GM12874 (cell line): ENCODE measurements around the gene CREG1.

Source experiments
- CTCF ChIP-seq: IDR thresholded peaks from 2 replicates; pipeline ENCODE4 v1.5.1; 2011; ENCODE audit warnings: low read depth, mild to moderate bottlenecking, control low read depth, low read length, moderate library complexity; ENCODE audit not compliant: insufficient read depth

CREG1 gene

DNA sequence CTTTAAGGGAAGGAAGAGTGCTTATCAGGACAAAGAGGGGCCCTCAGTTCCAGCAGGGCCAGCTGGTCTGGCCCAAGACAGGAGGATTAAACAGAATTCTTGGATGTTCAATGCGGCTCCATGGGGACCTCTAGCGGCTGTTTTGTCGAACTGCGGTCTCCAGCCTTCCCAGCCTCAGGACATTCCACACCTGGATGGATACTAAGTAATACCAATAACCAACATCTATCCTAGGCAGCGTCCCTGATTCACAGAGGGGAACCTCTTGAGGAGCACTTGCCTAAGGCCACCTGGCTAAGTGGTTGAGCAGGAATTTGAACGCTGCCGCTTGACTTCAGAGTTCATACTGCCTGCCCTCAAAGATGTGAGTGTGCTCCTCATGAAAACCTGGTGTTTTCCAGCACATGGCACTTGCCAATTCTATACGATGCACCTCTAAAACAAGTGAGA is 19.7 kb downstream of the CREG1 start:
- peak; percentile 92 for TF ChIP-seq CTCF

GRCh38 chr1:167532964-167533824 is 20.4 kb downstream of the CREG1 start:
- TF ChIP-seq CTCF = no peak

DNA sequence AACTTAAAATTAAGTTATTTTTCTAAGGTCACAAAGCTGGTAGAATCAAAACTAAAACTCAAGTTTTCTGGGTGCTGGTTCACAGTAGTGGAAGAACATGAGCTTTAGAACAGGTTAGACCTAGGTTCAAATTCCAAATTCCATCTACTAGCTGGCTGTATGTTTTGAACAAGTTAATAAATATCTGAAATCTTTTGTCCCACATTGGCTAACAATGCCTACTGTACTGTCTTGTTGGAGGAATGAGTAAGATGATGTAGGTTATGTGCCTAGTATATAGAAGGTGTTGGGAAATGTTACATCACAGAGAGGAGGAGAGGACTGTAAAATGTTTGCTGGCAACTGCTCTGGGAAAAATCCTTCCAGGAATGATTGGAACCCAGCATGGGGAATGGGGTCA is 21.2 kb downstream of the CREG1 start:
- TF ChIP-seq CTCF = no peak

DNA sequence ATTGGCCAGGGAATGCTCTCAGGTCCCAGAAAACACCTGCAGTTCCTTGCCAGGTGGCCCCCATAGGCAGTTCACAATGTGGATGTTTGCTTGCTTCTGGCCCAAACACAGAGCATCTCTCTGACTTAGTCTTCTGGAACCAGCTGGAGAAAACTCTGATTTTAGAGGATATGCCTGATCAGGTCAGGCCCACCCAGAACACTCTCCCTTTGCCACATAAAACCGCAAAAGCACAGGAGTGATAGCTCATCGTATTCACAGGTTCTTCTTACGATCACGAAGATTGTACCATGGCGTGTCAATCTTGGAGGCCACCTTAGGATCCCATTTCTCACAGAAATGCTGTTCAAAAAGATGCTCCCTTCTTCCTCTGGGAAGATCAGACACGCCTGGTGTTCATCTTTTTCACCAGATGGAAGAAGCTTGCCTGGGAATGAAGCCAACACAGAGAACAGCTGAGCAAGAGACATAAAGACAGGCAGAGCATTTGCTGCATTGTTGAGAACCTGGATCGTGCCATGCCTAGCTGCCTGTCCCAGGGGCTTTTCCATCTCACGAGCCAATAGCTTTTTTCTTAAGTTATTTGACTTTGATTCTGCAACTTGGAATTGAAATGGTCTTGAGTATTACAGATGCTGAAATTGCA is 23.6 kb downstream of the CREG1 start:
- no peak for TF ChIP-seq CTCF

DNA sequence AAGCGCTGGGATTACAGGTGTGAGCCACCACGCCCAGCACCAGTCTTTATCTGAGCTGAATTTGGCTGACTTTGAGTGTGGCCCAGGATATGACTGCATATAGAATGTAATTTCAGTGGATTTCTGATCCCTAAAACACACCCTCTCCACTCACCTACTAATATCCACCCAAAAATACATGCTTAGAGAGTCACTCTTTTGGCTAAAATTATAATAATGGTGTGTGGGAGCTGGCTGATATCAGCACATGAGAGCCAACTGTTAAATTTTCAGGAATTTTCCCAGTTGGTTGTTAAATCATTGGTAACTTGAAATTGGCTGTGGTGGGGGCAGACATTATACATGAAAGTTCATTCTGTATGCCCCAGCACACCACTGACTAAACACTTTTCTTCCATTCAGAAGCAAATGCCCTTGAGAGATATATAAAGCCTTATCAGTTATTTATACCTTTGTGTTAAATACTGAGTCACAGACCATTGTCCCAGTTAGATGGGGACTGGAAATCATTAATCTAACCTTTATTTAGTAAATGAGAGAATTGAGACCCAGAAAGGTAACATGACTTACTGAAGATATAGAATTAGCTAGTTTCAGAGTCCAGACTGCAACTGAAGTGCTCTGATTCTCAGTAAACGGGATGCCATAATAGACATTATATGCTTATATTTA is 25.4 kb downstream of the CREG1 start:
- TF ChIP-seq CTCF = no peak

DNA sequence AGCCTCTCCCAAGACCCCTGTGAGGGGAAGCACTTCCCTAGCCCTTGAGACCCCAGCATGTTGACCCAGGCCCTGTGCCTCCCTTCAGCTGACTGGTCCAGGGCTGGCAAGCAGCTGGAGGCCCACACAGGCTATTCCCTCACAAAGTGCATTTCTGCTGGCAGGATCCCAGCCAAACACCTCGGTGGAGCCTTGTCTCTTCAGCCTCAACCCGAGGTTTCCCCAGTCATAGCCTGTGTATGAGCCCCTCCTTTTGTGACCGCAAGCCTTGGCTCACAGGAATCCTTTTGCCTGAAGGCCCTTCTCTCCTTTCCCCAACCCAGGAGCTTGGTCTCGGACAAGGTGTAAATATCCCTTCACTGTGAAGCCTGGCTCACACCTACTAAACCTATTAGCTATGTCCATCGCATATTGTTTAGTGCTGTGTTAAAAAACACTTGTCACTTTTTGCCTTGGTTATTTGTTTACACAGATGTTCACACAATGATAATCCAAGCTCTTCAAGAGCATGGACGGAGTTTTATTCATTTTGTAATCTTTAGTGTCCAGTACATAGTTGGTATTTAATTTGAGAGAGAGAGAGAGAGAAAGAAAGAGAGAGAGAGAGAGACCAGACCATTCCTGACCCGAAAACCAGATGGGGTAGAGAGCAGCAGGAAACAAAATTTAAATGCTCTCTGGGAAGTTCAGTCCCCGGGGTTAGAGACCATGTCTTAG is 26.7 kb downstream of the CREG1 start:
- no peak for TF ChIP-seq CTCF

DNA sequence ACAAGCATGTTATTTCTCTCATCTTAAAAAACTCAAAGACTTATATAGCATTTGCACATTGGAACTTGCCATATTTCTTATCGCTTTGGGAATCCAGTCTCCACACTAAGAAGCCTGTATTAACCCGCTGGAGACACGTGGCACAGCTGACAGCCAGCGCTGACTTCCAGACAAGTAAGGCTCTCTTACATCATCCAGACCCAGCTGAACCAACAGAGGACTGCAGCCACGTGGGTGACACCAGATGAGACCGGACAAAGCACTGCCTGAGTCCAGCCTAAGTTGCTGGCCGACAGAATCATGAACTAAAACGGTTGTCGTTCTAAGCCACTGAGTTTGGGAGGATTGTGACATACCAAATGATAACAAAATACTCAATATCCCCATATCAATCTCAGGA is 28.9 kb downstream of the CREG1 start:
- no peak for TF ChIP-seq CTCF
